H1 (cell line): ENCODE results near the gene DOCK1. TPM values are rescaled to one million over a fixed set of nuclear protein-coding genes. Genes with fewer than 3 reads are reported as not detected.

Experiments used
- CTCF ChIA-PET: fragments of 300-600 bp; sonication (Branson Sonifier 250); formaldehyde crosslinking; loops from one replicate; lab custom pipeline; 2021; ENCODE audit not compliant: partially characterized antibody; lab: Charles Lee
- POLR2A ChIA-PET: fragments of 300-600 bp; sonication (Branson Sonifier 250); formaldehyde crosslinking; loops from one replicate; lab custom pipeline; 2021; ENCODE audit warnings: inconsistent platforms; ENCODE audit not compliant: partially characterized antibody; lab: Charles Lee
- DNase-seq, 2 experiments: peaks; one replicate each; pipeline versions ENCODE4 v3.0.0 to v3.0.0-alpha.2; 2010 to 2022; ENCODE audit warnings: low spot score in 2 of 2, low read depth in 1 of 2, mixed read lengths in 1 of 2
- FAIRE-seq: peaks from 2 replicates; lab custom pipeline; 2011; peaks lifted over from hg19 to GRCh38; lab: Jason Lieb, UNC
- H2AFZ ChIP-seq: 2 replicates; pipeline ENCODE4 v1.8.1; 2012; ENCODE audit warnings: low read length, inconsistent platforms
- H2AK5ac ChIP-seq: 2 replicates; pipeline ENCODE4 v1.6.1; 2013; ENCODE audit warnings: low read depth, low read length
- H2BK120ac ChIP-seq: replicated peaks from 2 replicates; pipeline ENCODE3; 2013; ENCODE audit warnings: low read depth, low read length, inconsistent platforms
- H2BK12ac ChIP-seq: 2 replicates; pipeline ENCODE4 v1.6.1; 2013; ENCODE audit warnings: low read depth, low read length
- H2BK15ac ChIP-seq: 2 replicates; pipeline ENCODE4 v1.6.1; 2013; ENCODE audit warnings: low read length
- H2BK20ac ChIP-seq: 2 replicates; pipeline ENCODE4 v1.6.1; 2013; ENCODE audit warnings: low read length
- H2BK5ac ChIP-seq: 2 replicates; pipeline ENCODE4 v1.6.1; 2013; ENCODE audit warnings: low read depth, low read length
- H3K14ac ChIP-seq: 2 replicates; pipeline ENCODE4 v1.6.1; 2013; ENCODE audit warnings: inconsistent platforms; ENCODE audit not compliant: insufficient read length
- H3K18ac ChIP-seq: 2 replicates; pipeline ENCODE4 v1.6.1; 2013; ENCODE audit warnings: low read length; ENCODE audit errors: extremely low read depth
- H3K23ac ChIP-seq: 2 replicates; pipeline ENCODE4 v1.6.1; 2013; ENCODE audit warnings: inconsistent platforms; ENCODE audit not compliant: insufficient read length
- H3K23me2 ChIP-seq: 2 replicates; pipeline ENCODE4 v1.6.1; 2013; ENCODE audit warnings: low read depth, low read length
- H3K27ac ChIP-seq: 2 replicates; pipeline ENCODE4 v1.6.1; 2011; ENCODE audit warnings: low read depth, low read length, inconsistent platforms
- H3K27me3 ChIP-seq, 4 experiments: replicated peaks in 1 of 4; 1 replicate in 1 of 4; 2 replicates in 3 of 4; pipeline versions ENCODE4 v1.6.1 to v1.8.1; 2011 to 2013; ENCODE audit warnings: low read length in 3 of 4, mild to moderate bottlenecking in 3 of 4, inconsistent platforms in 2 of 4, mixed read lengths in 2 of 4, moderate library complexity in 1 of 4; ENCODE audit not compliant: control insufficient read depth in 3 of 4, insufficient read depth in 3 of 4; ENCODE audit errors: extremely low read depth in 1 of 4
- H3K36me3 ChIP-seq, 4 experiments: 2 replicates each; pipeline versions ENCODE4 v1.6.1 to v1.8.1; 2011 to 2013; ENCODE audit warnings: mild to moderate bottlenecking in 4 of 4, low read length in 3 of 4, moderate library complexity in 2 of 4, control low read depth in 1 of 4, inconsistent platforms in 1 of 4; ENCODE audit not compliant: insufficient read depth in 4 of 4, control insufficient read depth in 2 of 4
- H3K4ac ChIP-seq: replicated peaks from 2 replicates; pipeline ENCODE3; 2013; ENCODE audit warnings: low read length, low read depth, mixed read lengths, inconsistent platforms; ENCODE audit not compliant: insufficient read length
- H3K4me1 ChIP-seq, 4 experiments: replicated peaks in 1 of 4; 1 replicate in 1 of 4; 2 replicates in 3 of 4; pipeline versions ENCODE4 v1.6.1 to v1.8.1; 2011 to 2013; ENCODE audit warnings: low read length in 3 of 4, inconsistent platforms in 2 of 4, mixed read lengths in 1 of 4; ENCODE audit not compliant: insufficient read depth in 4 of 4, control insufficient read depth in 3 of 4
- H3K4me2 ChIP-seq, 2 experiments: 2 replicates each; pipeline versions ENCODE4 v1.6.1 to v1.8.1; 2011 to 2013; ENCODE audit warnings: low read depth in 2 of 2, low read length in 2 of 2, control low read depth in 1 of 2, inconsistent platforms in 1 of 2, mild to moderate bottlenecking in 1 of 2; ENCODE audit not compliant: insufficient read depth in 1 of 2
- H3K4me3 ChIP-seq, 4 experiments: fragments of 200-600, 300-600 bp in 1 of 4; sonication (generic), shearing (Covaris generic), sonication (Bioruptor Twin) in 1 of 4; 2 replicates each; pipeline versions ENCODE4 v1.5.1 to v1.8.1; 2011 to 2016; ENCODE audit warnings: low read length in 4 of 4, low read depth in 3 of 4, control low read depth in 2 of 4, inconsistent platforms in 2 of 4, mild to moderate bottlenecking in 2 of 4, mixed read lengths in 1 of 4, moderate library complexity in 1 of 4; ENCODE audit not compliant: insufficient read depth in 2 of 4; ENCODE audit errors: extremely low read depth in 1 of 4
- H3K56ac ChIP-seq: replicated peaks from 2 replicates; pipeline ENCODE3; 2013; ENCODE audit warnings: low read depth, mild to moderate bottlenecking, mixed read lengths, low read length, inconsistent platforms; ENCODE audit not compliant: insufficient read length
- H3K79me1 ChIP-seq: 2 replicates; pipeline ENCODE4 v1.6.1; 2013; ENCODE audit warnings: low read depth, low read length, control low read depth
- H3K79me2 ChIP-seq, 2 experiments: 2 replicates each; pipeline versions ENCODE4 v1.6.1 to v1.8.1; 2012 to 2013; ENCODE audit warnings: low read length in 2 of 2, mild to moderate bottlenecking in 2 of 2, inconsistent platforms in 1 of 2; ENCODE audit not compliant: insufficient read depth in 2 of 2, control insufficient read depth in 1 of 2
- H3K9ac ChIP-seq, 4 experiments: replicated peaks in 1 of 4; 1 replicate in 1 of 4; 2 replicates in 3 of 4; pipeline versions ENCODE4 v1.6.1 to v1.8.1; 2011 to 2013; ENCODE audit warnings: low read depth in 3 of 4, low read length in 3 of 4, control low read depth in 2 of 4, mild to moderate bottlenecking in 2 of 4, moderate library complexity in 2 of 4, inconsistent platforms in 1 of 4; ENCODE audit errors: extremely low read depth in 1 of 4
- H3K9me3 ChIP-seq, 2 experiments: 2 replicates each; pipeline versions ENCODE4 v1.6.1 to v1.8.1; 2012 to 2013; ENCODE audit warnings: mild to moderate bottlenecking in 2 of 2, moderate library complexity in 2 of 2, control low read depth in 1 of 2, inconsistent platforms in 1 of 2, low read depth in 1 of 2, low read length in 1 of 2, mixed read lengths in 1 of 2; ENCODE audit not compliant: insufficient read depth in 2 of 2
- H4K20me1 ChIP-seq, 2 experiments: replicated peaks in 1 of 2; 2 replicates each; pipeline versions ENCODE3 to v1.8.1; 2011 to 2013; ENCODE audit warnings: inconsistent platforms in 2 of 2, low read length in 2 of 2, mild to moderate bottlenecking in 1 of 2; ENCODE audit not compliant: insufficient read depth in 2 of 2, control insufficient read depth in 1 of 2
- H4K5ac ChIP-seq: 2 replicates; pipeline ENCODE4 v1.6.1; 2013; ENCODE audit warnings: low read length, low read depth, mixed read lengths, inconsistent platforms; ENCODE audit not compliant: insufficient read length
- H4K8ac ChIP-seq: 2 replicates; pipeline ENCODE4 v1.8.0; 2013; ENCODE audit warnings: mild to moderate bottlenecking, moderate library complexity, low read length, inconsistent platforms; ENCODE audit not compliant: insufficient read depth; ENCODE audit errors: extremely low read depth
- H4K91ac ChIP-seq: replicated peaks from 2 replicates; pipeline ENCODE3; 2013; ENCODE audit warnings: low read length, mixed read lengths, inconsistent platforms; ENCODE audit not compliant: insufficient read length
- CBX5 ChIP-seq: fragments of 300-800, 300-1000 bp; sonication (generic); IDR thresholded peaks from 2 replicates; pipeline ENCODE4 v1.7.1; 2016; ENCODE audit warnings: antibody characterized with exemption, low read length, low read depth
- CEBPB ChIP-seq: IDR thresholded peaks from 2 replicates; pipeline ENCODE4 v1.6.1; 2012; ENCODE audit warnings: low read depth, low read length
- EZH2 ChIP-seq: fragments of 200-600 bp; sonication (generic); IDR thresholded peaks from 2 replicates; pipeline ENCODE4 v1.7.1; 2012; ENCODE audit warnings: low read depth, mild to moderate bottlenecking, moderate library complexity, low read length, inconsistent platforms; ENCODE audit not compliant: severe bottlenecking
- GABPA ChIP-seq: IDR thresholded peaks from 2 replicates; pipeline ENCODE4 v1.6.1; 2011; ENCODE audit warnings: mild to moderate bottlenecking, low read length, moderate library complexity, borderline replicate concordance; ENCODE audit not compliant: insufficient read depth
- HDAC2 ChIP-seq, 2 experiments: fragments of 300-600 bp in 1 of 2; sonication (generic) in 1 of 2; IDR thresholded peaks; 2 replicates each; pipeline ENCODE4 v1.6.1; 2011 to 2012; ENCODE audit warnings: low read depth in 2 of 2, low read length in 2 of 2, mild to moderate bottlenecking in 2 of 2, moderate library complexity in 2 of 2, borderline replicate concordance in 1 of 2, inconsistent platforms in 1 of 2
- POLR2A ChIP-seq, 2 experiments: IDR thresholded peaks; 1 replicate in 1 of 2; 2 replicates in 1 of 2; pipeline ENCODE4 v1.6.1; 2011; ENCODE audit warnings: low read depth in 2 of 2, low read length in 2 of 2, mild to moderate bottlenecking in 2 of 2; ENCODE audit errors: control extremely low read depth in 1 of 2
- RBBP5 ChIP-seq: IDR thresholded peaks from 2 replicates; pipeline ENCODE4 v1.7.1; 2012; ENCODE audit warnings: low read depth, mild to moderate bottlenecking, inconsistent platforms, low read length, moderate library complexity, borderline replicate concordance
- RFX5 ChIP-seq: IDR thresholded peaks from 2 replicates; pipeline ENCODE4 v1.6.1; 2011; ENCODE audit warnings: low read depth, low read length, improper control_type of control experiment, borderline replicate concordance
- SRF ChIP-seq: IDR thresholded peaks from 2 replicates; pipeline ENCODE4 v1.6.1; 2011; ENCODE audit warnings: mild to moderate bottlenecking, low read depth, low read length, moderate library complexity
- SUZ12 ChIP-seq: fragments of 200-600 bp; sonication (generic); IDR thresholded peaks from 2 replicates; pipeline ENCODE4 v1.6.1; 2012; ENCODE audit warnings: mild to moderate bottlenecking, inconsistent platforms, low read length, moderate library complexity, mixed read lengths
- TCF12 ChIP-seq: IDR thresholded peaks from 2 replicates; pipeline ENCODE4 v1.6.1; 2011; ENCODE audit warnings: low read depth, mild to moderate bottlenecking, low read length
- WGBS, 2 experiments: shearing (Covaris generic) in 1 of 2; methylation state at CpG; one replicate each; pipeline versions ENCODE4 v1.1.6 to v1.1.7; 2013 to 2015; ENCODE audit warnings: low lambda C conversion rate in 2 of 2, mixed read lengths in 2 of 2, inconsistent platforms in 1 of 2, low coverage in 1 of 2, missing lambda C conversion rate in 1 of 2; ENCODE audit not compliant: insufficient replicate concordance in 2 of 2, insufficient coverage in 1 of 2, insufficient read length in 1 of 2; ENCODE audit errors: extremely low coverage in 1 of 2, missing lambda C conversion rate in 1 of 2; 5-methylcytosine and 5-hydroxymethylcytosine counted together
- polyA plus RNA-seq, 7 experiments: library from polyadenylated mRNA; depleted of rRNA in 3 of 7; stranded (reverse) in 5 of 7; unstranded in 2 of 7; fragments of >200 nt in 5 of 7; fragments of 200-250 nt in 2 of 7; gene quantifications; 1 replicate in 5 of 7; 2 replicates in 1 of 7; 4 replicates in 1 of 7; pipeline versions ENCODE4 v1.2.1 to v1.2.3, GENCODE V29; 2011 to 2013; ENCODE audit warnings: missing spikeins in 2 of 7, mixed read lengths in 2 of 7
- total RNA-seq: library from RNA; stranded (reverse); fragmentation: NEBNext Ultra II Directional; extraction: Animal tissue kit (Norgen Biotek cat#: 25700); gene quantifications from 2 replicates; pipeline ENCODE4 v1.2.1, GENCODE V29; 2021
- TF ChIP-seq, protein P1 (sequence below): IDR thresholded peaks from 2 replicates; pipeline ENCODE4 v1.6.1; 2011; ENCODE audit warnings: low read length, improper control_type of control experiment

Gene DOCK1
- total and polyA plus RNA-seq, 2 of the 8 experiments (the other 6 are each of a cell fraction or from before 2014, with no cell fraction given) = 11.6 to 53.0 TPM

DNA sequence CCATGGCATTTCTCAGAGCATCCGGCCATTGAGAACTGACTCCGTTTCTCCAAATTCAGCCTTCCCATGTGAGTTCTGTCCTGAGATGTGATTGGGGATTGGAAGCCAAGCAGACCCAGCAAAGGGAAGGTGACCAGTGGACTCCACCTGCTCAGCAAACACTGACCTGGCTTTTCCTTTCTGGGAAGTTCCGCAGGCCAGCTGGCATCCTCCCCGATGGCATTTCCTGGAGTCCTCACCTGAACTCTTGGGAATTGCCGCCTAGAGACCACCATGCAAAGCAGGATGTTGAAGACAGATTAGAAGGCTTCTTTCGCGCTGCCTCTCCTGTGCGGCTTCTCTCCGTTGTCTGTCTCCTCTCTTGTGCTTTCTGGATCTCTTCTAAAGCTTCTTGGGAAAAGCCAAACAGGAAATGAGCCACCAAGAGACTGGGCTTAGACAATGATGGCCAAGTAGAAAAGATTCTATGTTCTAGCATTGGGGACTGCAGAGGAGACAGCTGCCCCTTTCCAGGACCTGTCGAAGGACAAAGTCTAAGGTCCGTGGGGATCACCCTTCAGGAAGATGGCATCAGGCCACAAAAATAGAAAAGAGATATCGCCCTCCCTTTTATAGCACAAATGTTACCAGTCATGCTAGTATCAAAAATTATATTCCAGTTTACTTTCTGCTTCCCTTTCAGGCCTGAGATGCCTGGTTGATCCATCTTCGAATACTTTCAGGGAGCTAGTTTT, 394.9 kb downstream of the DOCK1 start:
- Histone ChIP-seq H3K18ac (no peak overlapping the region), H2BK5ac (no peak overlapping the region), H2BK20ac (no peak overlapping the region), H3K4me1 (peaks cover 0 to 8% (median 5%) of the 10 kb centered on the region in 4 experiments; a peak in 2 of 7 replicates), H2BK15ac (no peak overlapping the region), H4K5ac (no peak overlapping the region), H3K4ac (no peak overlapping the region), H4K91ac (no peak overlapping the region), H2BK120ac (no peak overlapping the region), H3K23me2 (no peaks in the 10 kb centered on the region), H2AFZ (no peak overlapping the region), H4K20me1 (no peaks in the 10 kb centered on the region), H3K14ac (no peak overlapping the region), H3K4me2 (no peak overlapping the region), H2BK12ac (no peak overlapping the region), H3K79me2 (no peaks in the 10 kb centered on the region), H3K27ac (no peak overlapping the region), H3K56ac (no peak overlapping the region), H2AK5ac (no peak overlapping the region), H3K23ac (no peak overlapping the region), H3K27me3 (no peaks in the 10 kb centered on the region), H3K4me3 (no peak overlapping the region), H3K79me1 (no peaks in the 10 kb centered on the region), H3K9ac (no peak overlapping the region), H4K8ac (no peak overlapping the region), H3K9me3 (no peaks in the 10 kb centered on the region), H3K36me3 (no peaks in the 10 kb centered on the region)
- CTCF ChIA-PET = no interaction called here
- WGBS, 2 experiments = 88% methylated on average over 13 of the region's 13 CpGs; no CpG with 5 or more reads in 1 of the 2 experiments
- DNase-seq (no peak), FAIRE-seq (no peak)
- POLR2A ChIA-PET = no interaction called here
- TF ChIP-seq RBBP5 (no peak), SRF (no peak), TCF12 (no peak), SUZ12 (no peak), POLR2A (IDR thresholded peaks at IDR 0.05; ENCODE audit: control extremely low read depth in 1 of 2, low read depth in 2 of 2, low read length in 2 of 2) (no peak), RFX5 (no peak), GABPA (no peak), EZH2 (no peak), CEBPB (no peak), CBX5 (no peak), HDAC2 (IDR thresholded peaks at IDR 0.05; ENCODE audit: borderline replicate concordance in 1 of 2, low read depth in 2 of 2, low read length in 2 of 2) (no peak)
- TF ChIP-seq, protein P1, sequence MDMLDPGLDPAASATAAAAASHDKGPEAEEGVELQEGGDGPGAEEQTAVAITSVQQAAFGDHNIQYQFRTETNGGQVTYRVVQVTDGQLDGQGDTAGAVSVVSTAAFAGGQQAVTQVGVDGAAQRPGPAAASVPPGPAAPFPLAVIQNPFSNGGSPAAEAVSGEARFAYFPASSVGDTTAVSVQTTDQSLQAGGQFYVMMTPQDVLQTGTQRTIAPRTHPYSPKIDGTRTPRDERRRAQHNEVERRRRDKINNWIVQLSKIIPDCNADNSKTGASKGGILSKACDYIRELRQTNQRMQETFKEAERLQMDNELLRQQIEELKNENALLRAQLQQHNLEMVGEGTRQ = no peak
